Renal pelvis (tissue), 3 donors: ENCODE results near the gene SEC62. TPM values are rescaled to one million over a fixed set of nuclear protein-coding genes. Genes with fewer than 3 reads are reported as not detected.

Source experiments
- polyA plus RNA-seq, 3 donors: library from polyadenylated mRNA; unstranded; fragments of 120-200 nt; gene quantifications; one replicate each; pipeline ENCODE4 v1.2.1, GENCODE V29; 2013; ENCODE audit not compliant: insufficient read length in 3 of 3

The SEC62 gene
- polyA plus RNA-seq, 3 donors = 169 to 197 (median 176) TPM

Other genes with a start within 250 kb of the SEC62 start
- gene TERC, start 201.7 kb upstream of the SEC62 start, polyA plus RNA-seq = under 1 TPM in 2 of 3 donors, not detected in 1; 0.43 to 0.61 TPM
- 1 to 10 TPM; 4.6 to 5.4 (median 4.9) TPM for gene ACTRT3, start 197.2 kb upstream of the SEC62 start, polyA plus RNA-seq
- gene MYNN, start 193.4 kb upstream of the SEC62 start, polyA plus RNA-seq = 10 to 100 TPM; 25.3 to 26.6 (median 26.5) TPM
- under 1 TPM in 1 of 3 donors, not detected in 2; 0.11 TPM for gene LRRIQ4, start 153.9 kb upstream of the SEC62 start, polyA plus RNA-seq
- 10 to 100 TPM in 2 of 3 donors, 1 to 10 TPM in 1; 9.7 to 16.0 (median 14.0) TPM for gene LRRC34, start 153.9 kb upstream of the SEC62 start, polyA plus RNA-seq
- under 1 TPM; 0.17 to 0.41 (median 0.32) TPM for gene LRRC31, start 96.9 kb upstream of the SEC62 start, polyA plus RNA-seq
- not detected for gene SAMD7, start 55.2 kb upstream of the SEC62 start, polyA plus RNA-seq
- 10 to 100 TPM; 24.6 to 37.4 (median 31.0) TPM for gene GPR160, start 71.2 kb downstream of the SEC62 start, polyA plus RNA-seq
- gene PHC3, start 214.9 kb downstream of the SEC62 start, polyA plus RNA-seq = 10 to 100 TPM; 24.0 to 39.3 (median 39.2) TPM